HG02970 (cell line): ENCODE data around the gene COG2.
"Not testable (repeated sequence)": the region's sequence is repeated elsewhere in the genome, so short reads cannot be mapped to it uniquely, and the experiment has no call there.

ENCODE experiments used
- ATAC-seq: cut with Tn5 transposase; IDR thresholded peaks from one replicate; pipeline ENCODE4 v1.9.1; 2021; ENCODE audit warnings: mild to moderate bottlenecking, moderate library complexity, moderate number of reproducible peaks; ENCODE audit not compliant: unreplicated experiment, low FRiP score

Gene COG2

DNA sequence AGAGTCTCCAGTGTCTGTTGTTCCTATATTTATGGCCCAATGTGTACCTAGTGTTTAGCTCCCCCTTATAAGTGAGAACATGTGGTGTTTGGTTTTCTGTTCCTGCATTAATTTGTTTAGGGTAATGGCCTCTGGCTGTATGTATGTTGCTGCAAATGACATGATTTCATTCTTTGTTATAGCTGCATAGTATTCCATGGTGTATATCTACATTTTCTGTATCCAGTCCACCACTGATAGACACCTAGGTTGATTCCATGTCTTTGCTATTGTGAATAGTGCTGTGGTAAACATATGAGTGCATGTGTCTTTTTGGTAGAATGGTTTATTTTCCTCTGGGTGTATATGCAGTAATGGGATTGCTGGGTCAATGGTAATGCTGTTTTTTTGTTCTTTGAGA lies 56.7 kb downstream of the COG2 start:
- ATAC-seq = not testable (repeated sequence)

DNA sequence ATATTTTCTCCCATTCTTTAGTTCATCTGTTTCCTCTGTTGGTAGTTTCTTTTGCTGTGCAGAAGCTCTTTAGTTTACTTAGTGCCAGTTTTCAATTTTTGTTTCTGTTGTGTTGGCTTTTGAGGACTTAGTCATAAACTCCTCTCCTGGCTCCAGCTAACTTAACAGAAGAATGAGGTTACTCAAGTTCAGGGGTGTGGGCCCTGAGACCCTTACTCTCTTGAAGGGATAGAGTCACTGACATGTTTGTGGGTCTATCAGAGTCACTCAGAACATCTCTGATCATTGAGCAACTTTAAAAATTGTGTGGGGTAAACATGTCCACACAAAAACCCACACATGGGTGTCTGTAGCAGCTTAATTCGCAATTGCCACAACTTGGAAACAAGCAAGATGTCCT lies 57.4 kb downstream of the COG2 start:
- ATAC-seq = no peak

GRCh38 chr1:230700132-230700531 lies 57.9 kb downstream of the COG2 start:
- no peak for ATAC-seq

DNA sequence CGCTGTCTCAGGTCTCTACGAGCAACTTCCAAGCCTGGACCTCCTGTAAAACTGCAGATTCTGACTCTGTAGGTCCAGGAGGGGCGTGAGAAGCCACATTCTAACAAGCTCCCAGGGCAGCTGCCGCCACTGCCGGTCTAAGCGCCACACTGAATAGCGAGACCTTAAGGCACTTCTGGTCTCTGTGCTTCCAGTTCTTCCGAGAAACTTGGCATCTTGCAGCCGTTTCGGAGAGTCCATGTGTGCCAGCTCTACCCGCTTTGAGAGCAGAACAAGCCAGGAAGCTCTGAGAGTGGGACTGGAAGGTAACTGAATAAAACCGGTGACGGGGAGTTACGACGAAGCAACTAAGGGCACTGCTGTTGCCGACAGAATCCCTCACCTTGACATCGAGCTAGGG lies 59.2 kb downstream of the COG2 start:
- no peak for ATAC-seq

GRCh38 chr1:230701895-230702768 lies 59.9 kb downstream of the COG2 start:
- ATAC-seq = no peak

- no peak for ATAC-seq
Measured at GRCh38 chr1:230702934-230703678, 60.8 kb downstream of the COG2 start.

DNA sequence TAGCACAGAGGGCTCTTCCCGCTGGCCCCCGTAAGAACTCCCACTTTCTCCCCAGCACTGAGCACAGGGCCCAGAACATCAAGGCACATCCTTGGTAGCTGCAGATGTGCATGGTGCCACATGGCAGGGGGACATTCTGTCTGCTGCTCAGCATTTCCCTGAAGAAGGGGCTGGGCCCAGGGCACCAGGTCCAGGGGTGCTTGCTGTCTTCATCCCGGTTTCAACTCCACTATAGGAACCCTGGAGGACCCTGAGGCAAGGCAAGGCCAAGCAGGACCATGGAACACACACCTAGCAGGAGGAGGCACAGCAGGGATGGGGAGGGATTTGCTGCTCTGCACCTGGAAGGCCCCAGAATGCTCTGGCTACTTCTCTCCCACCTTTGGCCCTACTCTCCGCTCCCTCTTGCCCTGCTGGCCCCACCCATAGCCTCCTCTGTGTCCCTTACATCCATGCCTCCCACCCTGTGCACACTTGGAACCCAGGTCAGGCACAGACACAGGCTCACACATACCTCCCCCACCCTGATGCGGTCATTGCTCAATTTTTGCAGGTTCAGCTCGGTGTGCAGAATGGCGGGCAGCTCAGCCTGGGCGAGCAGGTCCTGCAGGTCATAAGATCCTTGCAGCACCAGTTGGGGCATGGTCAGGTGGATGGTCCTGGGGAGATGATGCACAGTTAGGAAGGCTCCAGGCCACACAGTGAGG lies 61.6 kb downstream of the COG2 start:
- no peak for ATAC-seq

DNA sequence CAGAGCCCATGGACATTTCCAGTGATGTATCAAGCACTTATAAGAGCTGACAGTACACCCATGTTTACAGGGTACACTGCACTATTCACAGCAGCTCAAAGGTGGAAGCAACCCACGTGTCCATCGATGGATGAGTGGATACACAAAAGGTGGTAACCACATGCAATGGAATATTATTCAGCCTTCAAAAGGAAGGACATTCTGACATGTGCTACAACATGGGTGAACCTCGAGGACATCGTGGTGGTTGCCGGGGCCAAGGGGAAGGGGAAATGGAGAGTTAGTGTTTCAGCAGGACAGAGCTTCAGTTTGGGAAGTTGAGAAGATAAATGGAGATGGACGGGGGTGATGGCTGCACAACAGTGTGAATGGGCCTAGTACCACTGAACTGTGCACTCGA lies 62.5 kb downstream of the COG2 start:
- no peak for ATAC-seq

GRCh38 chr1:230705289-230706019 lies 63.2 kb downstream of the COG2 start:
- ATAC-seq = no peak

GRCh38 chr1:230706020-230706699 lies 63.9 kb downstream of the COG2 start:
- no peak for ATAC-seq

DNA sequence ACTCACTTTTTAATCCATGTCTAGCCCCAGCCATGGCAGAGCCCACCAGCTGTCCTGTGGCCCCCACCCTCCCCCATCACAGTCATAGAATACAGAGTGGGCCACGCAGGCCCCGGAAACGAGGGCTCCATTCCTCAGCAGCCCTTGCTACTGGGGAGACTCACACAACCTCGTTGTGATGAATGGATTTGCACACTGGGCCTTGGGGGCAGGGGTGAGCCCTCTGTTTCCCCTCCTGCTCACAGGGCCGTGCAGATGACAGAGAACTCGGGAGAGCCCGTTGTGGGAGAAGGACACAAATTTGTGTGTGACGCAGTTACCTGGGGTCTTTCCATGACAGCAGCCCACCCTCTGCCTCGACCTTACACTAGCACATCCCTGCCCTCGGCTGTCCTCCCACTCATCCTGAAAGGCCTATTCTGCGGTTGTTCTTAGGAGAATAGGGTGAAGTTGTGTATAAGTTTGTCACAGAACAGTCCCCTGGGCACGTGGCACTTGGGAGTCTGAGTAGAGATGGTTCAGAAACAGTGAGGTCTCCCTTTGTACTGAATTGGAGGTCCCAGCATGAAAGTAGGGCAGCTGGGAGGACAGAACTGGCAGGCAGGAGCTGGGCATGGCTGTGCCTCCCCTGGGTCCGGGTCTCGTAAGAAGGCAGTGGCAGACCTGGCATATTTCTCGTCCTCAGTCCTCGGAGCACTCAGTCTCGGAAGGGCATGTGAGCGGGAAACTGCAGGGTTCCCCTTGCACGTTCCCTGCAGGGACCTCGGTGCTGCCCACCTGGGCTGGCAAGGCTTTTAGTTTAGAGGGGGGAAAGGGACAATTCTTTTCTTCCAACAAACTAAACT lies 64.8 kb downstream of the COG2 start:
- ATAC-seq = no peak

DNA sequence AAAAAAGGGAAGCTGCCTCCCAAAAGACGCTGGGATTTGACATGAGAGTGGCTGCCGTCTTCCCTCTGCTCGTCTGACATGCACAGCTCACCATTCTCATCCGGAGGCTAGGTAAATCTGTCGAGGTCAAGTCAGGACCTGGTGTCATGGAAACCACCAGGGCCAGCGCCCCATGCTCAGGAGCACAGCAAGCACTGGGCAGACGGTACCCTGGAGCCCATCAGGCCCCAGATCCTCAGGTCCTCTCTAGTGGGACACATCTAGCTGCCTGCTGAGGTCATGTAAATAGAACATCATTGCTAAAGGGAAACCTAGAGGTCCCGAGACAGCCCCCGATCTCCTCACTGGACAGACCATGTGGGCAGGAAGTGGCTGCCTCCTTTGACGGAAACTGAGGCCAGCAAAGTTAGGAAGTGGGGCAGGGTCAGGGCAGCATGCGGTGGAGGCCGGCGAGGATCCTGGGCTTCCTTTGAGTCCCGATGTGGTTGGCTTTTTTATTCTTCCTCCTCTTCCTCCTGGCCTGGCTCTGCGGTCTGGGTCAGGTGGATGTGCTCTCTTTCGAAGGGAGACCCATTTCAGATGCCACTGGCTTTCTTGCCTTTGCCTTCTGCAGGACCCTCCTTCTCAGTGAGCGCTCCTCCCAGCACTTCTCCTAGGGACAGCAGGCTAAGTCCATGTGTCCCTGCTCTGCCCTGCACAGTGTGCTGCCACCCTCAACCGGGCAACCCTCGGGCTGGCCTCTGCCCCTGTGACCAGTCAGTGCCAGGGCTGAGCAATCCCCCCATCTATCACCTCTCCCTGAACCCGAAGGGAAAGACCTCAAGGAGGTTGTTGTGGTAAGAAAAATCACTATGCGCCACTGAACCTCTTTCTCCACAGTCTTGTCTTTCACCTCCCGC lies 65.7 kb downstream of the COG2 start:
- ATAC-seq = no peak

DNA sequence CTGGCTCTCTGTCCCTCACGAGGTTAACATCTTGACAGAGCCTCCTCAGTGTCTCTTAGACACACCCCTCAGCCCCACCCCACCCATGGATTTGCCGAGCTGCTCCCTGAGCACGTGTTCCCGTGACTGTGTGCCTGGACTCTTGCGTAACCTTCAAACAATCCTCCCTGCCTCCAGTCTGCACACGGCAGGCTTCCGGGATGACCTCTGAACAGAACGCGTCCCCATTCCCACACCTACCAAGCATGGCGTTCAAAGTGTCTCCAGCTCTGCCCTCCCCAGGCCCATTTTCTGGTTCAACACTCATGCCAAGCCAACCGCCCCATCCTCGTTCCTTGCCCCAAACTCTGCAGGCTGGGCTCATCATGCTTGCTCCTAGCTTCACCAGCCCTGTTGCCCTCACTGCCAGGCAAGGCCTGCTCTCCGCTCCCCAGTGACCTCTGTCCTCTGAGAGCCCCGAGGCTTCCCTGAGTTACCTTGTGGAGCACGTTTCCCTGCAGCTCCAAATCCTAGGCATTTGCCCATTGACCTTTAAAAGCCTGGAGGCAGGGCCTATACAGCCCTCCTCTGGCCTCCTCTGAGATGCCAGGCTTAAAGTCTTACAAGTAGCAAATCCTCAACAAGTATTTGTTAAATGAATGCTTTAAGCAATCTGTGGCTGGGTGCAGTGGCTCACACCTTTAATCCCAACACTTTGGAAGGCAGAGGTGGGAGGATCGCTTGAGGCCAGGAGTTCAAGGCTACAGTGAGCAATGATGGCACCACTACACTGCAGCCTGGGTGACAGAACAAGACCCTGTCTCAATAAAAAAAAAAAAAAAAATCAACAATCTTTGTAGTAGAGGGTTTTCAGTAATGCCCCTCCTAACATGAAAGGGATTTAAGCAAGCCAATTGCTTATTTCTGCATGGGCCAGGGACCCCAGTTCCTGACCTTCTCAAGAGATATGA lies 66.6 kb downstream of the COG2 start:
- no peak for ATAC-seq

DNA sequence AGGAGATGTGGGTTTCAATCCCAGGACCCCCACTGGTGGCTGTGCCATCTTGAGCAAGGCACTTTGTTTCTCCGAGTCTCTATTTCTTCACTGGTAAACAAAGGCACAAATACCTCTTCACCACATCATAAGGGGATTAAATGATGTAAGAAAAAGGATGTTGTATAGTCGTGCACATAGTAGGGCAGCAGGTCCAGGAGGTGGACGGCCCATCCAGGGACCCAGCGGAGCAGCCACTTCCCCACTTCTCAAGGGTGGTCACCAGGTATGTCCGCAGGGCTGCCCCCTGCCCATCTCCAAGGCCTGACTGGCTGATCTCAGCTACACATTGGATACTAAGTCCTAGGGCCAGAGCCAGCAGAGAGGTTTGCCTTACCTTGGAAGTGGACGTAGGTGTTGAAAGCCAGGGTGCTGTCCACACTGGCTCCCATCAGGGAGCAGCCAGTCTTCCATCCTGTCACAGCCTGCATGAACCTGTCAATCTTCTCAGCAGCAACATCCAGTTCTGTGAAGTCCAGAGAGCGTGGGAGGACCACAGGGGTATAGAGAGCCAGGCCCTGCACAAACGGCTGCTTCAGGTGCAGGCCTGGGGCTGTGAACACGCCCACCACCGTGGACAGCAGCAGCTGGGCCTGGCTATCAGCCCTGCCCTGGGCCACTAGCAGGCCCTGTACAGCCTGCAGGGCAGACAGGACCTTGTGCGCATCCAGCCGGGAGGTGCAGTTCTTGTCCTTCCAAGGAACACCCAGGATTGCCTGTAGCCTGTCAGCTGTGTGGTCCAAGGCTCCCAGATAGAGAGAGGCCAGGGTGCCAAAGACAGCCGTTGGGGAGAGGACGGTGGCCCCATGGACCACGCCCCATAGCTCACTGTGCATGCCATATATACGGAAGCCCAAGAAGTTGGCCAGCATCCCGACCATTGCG lies 67.6 kb downstream of the COG2 start:
- no peak for ATAC-seq

- ATAC-seq = no peak
Measured at GRCh38 chr1:230710543-230710904, 68.2 kb downstream of the COG2 start.

DNA sequence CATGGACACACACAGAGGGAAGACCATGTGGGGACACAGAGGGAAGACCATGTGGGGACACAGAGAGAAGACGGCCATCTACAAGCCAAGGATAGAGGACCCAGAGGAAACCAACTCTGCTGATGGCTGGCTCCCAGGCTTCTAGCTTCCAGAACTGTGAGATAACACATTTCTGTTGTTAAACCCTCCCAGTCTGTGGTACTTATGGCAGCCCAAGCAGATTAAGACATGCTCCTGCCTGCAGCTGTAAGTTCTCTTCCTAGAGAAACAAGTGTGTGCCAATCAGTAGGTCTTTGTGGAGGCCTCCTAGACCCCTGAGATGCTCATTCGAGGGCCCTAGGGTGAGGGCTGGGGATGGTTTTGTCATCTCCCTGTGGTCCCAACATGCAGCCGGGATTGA lies 69.0 kb downstream of the COG2 start:
- no peak for ATAC-seq
